22Rv1 (cell line): ENCODE results near the gene ICAM1.

Source experiments
- ZFX ChIP-seq: fragments of 450-650 bp; IDR thresholded peaks from 2 replicates; pipeline ENCODE4 v1.6.1; 2017; ENCODE audit warnings: antibody characterized with exemption, borderline replicate concordance
- TF ChIP-seq, protein P1 (sequence below): fragments of 450-650 bp; IDR thresholded peaks from 2 replicates; pipeline ENCODE4 v1.5.1; 2017; ENCODE audit warnings: mild to moderate bottlenecking

DNA sequence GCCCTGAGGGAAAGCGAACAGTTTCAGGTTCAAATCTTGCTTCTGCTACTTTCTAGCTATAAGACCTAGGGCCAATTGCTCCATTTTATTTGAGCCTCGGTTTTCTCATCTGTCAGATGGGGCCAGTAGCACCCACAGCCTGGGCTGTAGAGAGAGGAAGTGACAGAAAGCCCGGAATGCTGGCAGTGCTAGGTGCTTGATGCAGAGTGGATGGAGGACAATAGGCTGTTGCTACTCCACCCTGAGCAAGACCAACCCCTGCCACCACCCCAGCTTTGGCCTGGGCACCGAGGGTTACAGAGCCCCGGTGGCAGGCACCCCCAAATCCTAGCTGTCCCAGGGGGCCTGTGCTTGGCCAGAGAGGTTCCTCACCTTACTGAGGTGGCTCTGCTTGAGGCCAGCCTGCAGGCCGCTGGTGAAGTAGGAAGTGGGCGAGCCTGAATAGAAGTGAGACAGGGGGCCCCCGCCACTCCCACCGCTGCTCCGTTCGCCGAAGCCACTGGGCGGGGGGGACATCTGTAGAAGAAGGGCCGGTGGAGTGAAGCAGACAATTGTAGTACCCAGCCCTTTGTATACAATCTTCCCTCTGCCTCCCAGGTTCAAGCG lies 47.0 kb downstream of the ICAM1 start:
- TF ChIP-seq, protein P1, sequence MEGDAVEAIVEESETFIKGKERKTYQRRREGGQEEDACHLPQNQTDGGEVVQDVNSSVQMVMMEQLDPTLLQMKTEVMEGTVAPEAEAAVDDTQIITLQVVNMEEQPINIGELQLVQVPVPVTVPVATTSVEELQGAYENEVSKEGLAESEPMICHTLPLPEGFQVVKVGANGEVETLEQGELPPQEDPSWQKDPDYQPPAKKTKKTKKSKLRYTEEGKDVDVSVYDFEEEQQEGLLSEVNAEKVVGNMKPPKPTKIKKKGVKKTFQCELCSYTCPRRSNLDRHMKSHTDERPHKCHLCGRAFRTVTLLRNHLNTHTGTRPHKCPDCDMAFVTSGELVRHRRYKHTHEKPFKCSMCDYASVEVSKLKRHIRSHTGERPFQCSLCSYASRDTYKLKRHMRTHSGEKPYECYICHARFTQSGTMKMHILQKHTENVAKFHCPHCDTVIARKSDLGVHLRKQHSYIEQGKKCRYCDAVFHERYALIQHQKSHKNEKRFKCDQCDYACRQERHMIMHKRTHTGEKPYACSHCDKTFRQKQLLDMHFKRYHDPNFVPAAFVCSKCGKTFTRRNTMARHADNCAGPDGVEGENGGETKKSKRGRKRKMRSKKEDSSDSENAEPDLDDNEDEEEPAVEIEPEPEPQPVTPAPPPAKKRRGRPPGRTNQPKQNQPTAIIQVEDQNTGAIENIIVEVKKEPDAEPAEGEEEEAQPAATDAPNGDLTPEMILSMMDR = no peak
- no peak for TF ChIP-seq ZFX
